GM10847 (cell line): ENCODE measurements around the gene DMAP1.

Experiments used
- POLR2A ChIP-seq: IDR thresholded peaks from 2 replicates; pipeline ENCODE4 v1.6.1; 2011; ENCODE audit not compliant: insufficient read length; ENCODE audit errors: extremely low read depth

The DMAP1 gene

DNA sequence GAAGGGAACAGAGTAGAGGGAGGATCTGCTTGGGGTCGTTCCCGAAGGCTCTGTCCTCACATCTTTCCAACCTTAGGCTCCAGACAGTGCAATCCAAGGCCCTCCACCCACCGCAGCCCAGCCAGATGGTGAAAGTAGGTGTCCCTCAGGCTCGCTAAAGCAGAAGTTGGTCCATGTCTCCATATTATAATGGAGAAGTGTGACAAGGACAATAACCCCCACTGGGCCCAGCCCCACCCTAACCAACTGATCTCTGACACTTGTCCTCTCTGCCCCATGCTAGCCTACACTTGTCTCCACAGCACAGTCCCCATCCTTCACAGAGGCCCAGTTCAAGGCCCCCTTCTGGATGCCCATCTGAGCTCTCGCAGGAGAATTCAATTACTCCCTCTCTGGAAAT, 48.7 kb downstream of the DMAP1 start:
- no peak for TF ChIP-seq POLR2A

GRCh38 chr1:44262414-44262813, 49.1 kb downstream of the DMAP1 start:
- no peak for TF ChIP-seq POLR2A

DNA sequence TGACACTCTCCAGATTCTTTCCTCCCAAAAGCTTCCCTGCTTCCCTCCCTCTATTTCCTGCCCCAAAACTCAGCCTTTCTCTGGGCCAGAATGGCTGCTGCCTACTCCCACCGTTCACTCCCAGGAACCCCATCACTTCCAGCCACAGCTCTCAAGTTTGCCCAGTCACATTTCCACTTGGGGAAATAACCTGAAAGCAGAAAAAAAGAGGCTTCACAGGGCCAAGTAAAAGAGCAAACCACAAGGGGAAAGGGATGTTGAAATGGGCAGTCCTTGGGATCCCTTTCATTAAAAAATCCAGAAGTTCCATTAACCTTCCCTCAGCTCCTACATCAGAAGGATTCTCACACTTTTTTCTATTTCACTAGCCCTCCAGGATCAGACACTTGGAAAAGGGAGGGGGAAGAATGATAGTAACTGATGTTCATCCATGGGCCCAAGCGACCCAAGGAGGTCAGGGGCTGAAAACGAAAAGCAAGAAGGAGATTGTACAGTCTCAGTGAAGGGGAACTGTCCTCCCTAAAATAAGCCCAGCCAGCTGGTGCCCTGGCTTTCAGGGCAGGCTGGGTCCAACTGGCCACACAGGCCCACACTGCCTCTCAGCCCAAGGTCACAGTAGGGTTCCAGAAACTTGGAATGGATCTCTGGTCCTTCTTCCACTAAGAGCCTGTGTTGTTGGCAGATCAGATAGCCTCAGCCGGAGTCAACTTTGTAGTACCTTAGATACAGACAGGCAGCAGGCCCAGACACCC, 49.7 kb downstream of the DMAP1 start:
- no peak for TF ChIP-seq POLR2A

DNA sequence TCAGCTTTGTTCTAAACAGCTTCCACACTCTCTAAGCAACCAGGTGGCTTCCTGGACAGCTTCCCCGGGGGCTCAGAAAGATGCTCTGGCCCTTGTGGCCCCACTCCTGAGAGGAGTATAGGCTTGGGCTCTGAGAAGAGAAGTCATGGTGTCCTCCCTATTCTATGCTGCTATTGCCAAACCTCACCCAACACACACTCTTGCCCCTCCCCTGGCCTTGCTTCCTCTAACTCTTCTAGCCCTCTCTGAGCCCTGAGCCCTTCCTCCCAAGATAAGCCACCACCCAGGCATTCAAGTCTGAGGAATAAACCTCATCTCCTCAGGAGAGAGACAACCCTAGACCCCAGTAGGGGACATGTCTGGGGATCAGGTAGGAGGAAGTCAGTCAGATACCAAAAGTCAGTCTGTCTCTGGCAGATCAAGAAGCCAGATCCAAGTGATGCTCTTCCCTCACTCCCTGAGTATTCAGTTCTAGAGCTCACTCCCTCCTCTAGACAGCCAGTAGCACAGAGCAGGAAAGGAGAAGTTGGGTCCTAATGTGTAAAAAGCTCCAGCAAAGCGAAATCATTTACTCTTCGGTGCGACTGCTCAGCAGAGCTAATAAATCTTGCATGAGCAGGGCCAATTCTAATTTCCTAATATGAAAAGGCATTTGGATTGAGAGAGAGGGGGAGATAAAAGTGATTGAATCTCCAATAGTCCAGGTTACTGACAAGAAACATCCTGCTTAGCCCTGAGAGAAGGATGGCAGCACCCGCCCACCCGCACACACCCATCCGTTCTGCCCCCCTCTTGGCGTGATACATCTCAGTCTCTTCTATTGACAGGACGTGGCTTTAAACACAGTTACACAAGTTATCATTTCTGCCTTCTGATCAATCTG, 50.5 kb downstream of the DMAP1 start:
- no peak for TF ChIP-seq POLR2A

- TF ChIP-seq POLR2A = no peak
Measured at GRCh38 chr1:44264451-44264771, 51.1 kb downstream of the DMAP1 start.

DNA sequence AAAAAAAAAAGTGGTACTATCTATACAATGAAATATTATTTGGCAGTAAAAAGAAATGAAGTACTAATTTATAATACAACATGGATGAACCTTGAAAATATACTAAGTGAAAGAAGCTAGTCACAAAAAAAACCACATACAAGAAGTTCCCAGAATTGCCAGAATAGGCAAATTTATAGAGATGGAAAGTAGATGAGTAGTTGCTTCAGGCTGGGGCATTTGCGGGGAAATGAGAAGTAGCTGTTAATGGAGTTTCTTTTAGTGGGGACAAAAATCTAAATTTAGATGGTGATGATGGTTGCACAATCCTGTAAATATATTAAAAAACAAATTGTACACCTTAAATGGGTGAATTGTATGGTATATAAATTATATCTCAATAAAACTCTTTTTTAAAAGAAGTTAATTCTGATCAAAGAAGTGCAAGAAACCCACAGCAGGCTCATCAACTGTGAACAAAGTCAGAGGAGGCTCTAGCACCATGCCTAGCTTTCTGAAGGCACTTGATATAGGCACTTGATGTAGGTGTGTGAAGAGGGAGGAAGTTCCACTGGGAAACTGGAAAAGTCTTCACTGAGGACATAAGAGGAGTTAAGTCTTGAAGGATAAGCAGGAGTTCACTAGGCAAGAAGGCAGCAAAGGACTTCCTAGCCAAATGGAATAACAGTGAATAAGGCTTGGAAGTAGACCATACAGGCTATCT, 52.5 kb downstream of the DMAP1 start:
- TF ChIP-seq POLR2A = no peak

DNA sequence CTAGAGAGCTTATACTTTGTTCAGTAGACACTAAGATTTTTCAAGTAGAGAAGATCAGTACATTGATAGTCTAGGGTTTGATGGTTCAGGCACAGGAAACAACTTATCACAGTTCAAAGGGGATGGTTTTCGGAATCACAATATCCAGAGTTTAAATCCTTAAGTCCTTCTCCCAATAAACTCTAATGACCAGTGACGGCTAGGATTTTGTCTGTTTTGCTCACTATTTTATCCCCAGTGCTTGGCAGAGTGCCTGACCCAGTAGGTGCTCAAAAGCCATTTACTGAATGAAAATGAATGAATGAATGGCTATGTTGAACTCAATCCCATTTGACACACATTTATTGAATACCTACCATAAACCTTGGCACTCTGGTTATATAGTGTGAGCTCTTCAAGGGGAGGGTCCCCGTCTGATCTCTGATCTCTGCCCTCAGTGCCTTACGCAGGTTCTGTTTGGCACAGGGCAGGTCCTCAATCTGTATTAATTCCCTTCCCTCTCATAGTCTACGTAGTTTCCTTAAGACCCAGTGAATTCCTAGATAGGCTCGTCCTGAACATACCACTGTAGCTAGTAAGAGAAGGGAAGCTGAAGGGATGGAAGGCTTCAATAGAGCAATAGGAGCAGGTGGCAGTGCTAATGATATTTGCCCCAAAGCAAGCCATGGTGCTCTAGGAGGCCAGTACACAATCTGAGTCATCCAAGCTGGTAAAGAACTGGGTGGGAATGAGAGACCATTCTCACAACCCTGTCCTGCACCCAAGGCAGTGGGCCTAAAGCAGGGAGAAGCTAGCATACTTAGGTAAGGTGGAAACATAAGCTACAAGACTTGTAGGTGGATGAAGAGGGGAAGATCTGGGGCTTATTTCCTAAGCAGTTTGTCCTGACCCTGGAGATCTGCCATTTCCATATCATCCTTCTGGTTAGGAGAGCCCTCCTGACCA, 53.4 kb downstream of the DMAP1 start:
- no peak for TF ChIP-seq POLR2A

GRCh38 chr1:44267438-44267837, 54.2 kb downstream of the DMAP1 start:
- no peak for TF ChIP-seq POLR2A

GRCh38 chr1:44268054-44268453, 54.8 kb downstream of the DMAP1 start:
- TF ChIP-seq POLR2A = no peak
